ENCODE data around the gene GRM8.

GRM8 gene

GRCh38 chr7:126662856-126663255, 589.9 kb downstream of the GRM8 start:
- no CpG with 5 or more reads among the region's 4 CpGs for WGBS (ENCODE audit: insufficient coverage, insufficient read length)
- H3K4me1 ChIP-seq (ENCODE audit: control insufficient read depth, insufficient read depth, low read length) = no peaks in the 10 kb centered on the region

GRCh38 chr7:126659124-126659523, 593.6 kb downstream of the GRM8 start:
- no peaks in the 10 kb centered on the region for H3K36me3 ChIP-seq (ENCODE audit: control insufficient read depth, insufficient read depth, low read length)
- no peak for DNase-seq (ENCODE audit: low read depth, low spot score)
- H3K4me3 ChIP-seq (ENCODE audit: low read length) = no peak overlapping the region
- no peaks in the 10 kb centered on the region for H3K9me3 ChIP-seq (ENCODE audit: control insufficient read depth, insufficient read depth, low read length)
- H3K27ac ChIP-seq (ENCODE audit: low read length) = no peak overlapping the region
- WGBS (ENCODE audit: insufficient coverage, insufficient read length) = no CpG with 5 or more reads among the region's 3 CpGs
- no peaks in the 10 kb centered on the region; the same call in 1 of the 2 replicates for H3K4me1 ChIP-seq (ENCODE audit: control insufficient read depth, insufficient read depth, low read length)
- no peaks in the 10 kb centered on the region for H3K27me3 ChIP-seq (ENCODE audit: control insufficient read depth, insufficient read depth, low read length)

More at GRCh38 chr7:126662856-126663255, 589.9 kb downstream of the GRM8 start:
- Histone ChIP-seq H3K27ac (ENCODE audit: low read length) (no peak overlapping the region), H3K27me3 (ENCODE audit: control insufficient read depth, insufficient read depth, low read length) (no peaks in the 10 kb centered on the region), H3K9me3 (ENCODE audit: control insufficient read depth, insufficient read depth, low read length) (no peaks in the 10 kb centered on the region), H3K4me3 (ENCODE audit: low read length) (no peak overlapping the region), H3K36me3 (ENCODE audit: control insufficient read depth, insufficient read depth, low read length) (no peaks in the 10 kb centered on the region)
- no peak for DNase-seq (ENCODE audit: low read depth, low spot score)

GRCh38 chr7:126658684-126659083, 594.1 kb downstream of the GRM8 start:
- no peak overlapping the region for H3K27ac ChIP-seq (ENCODE audit: low read length)
- H3K4me1 ChIP-seq (ENCODE audit: control insufficient read depth, insufficient read depth, low read length) = no peaks in the 10 kb centered on the region; the same call in 1 of the 2 replicates
- no CpG with 5 or more reads among the region's 16 CpGs for WGBS (ENCODE audit: insufficient coverage, insufficient read length)
- H3K27me3 ChIP-seq (ENCODE audit: control insufficient read depth, insufficient read depth, low read length) = no peaks in the 10 kb centered on the region
- DNase-seq (ENCODE audit: low read depth, low spot score) = no peak
- no peak overlapping the region for H3K4me3 ChIP-seq (ENCODE audit: low read length)
- H3K9me3 ChIP-seq (ENCODE audit: control insufficient read depth, insufficient read depth, low read length) = no peaks in the 10 kb centered on the region
- H3K36me3 ChIP-seq (ENCODE audit: control insufficient read depth, insufficient read depth, low read length) = no peaks in the 10 kb centered on the region

GRCh38 chr7:126657599-126658358, 595.0 kb downstream of the GRM8 start:
- DNase-seq (ENCODE audit: low read depth, low spot score) = no peak
- Histone ChIP-seq H3K27ac (ENCODE audit: low read length) (no peak overlapping the region), H3K27me3 (ENCODE audit: control insufficient read depth, insufficient read depth, low read length) (no peaks in the 10 kb centered on the region), H3K9me3 (ENCODE audit: control insufficient read depth, insufficient read depth, low read length) (no peaks in the 10 kb centered on the region), H3K4me1 (ENCODE audit: control insufficient read depth, insufficient read depth, low read length) (no peaks in the 10 kb centered on the region; the same call in 1 of the 2 replicates), H3K4me3 (ENCODE audit: low read length) (no peak overlapping the region), H3K36me3 (ENCODE audit: control insufficient read depth, insufficient read depth, low read length) (no peaks in the 10 kb centered on the region)
- no CpG with 5 or more reads among the region's 6 CpGs for WGBS (ENCODE audit: insufficient coverage, insufficient read length)

GRCh38 chr7:126657137-126657536, 595.6 kb downstream of the GRM8 start:
- Histone ChIP-seq H3K4me1 (ENCODE audit: control insufficient read depth, insufficient read depth, low read length) (no peaks in the 10 kb centered on the region; the same call in 1 of the 2 replicates), H3K9me3 (ENCODE audit: control insufficient read depth, insufficient read depth, low read length) (no peaks in the 10 kb centered on the region), H3K27ac (ENCODE audit: low read length) (no peak overlapping the region), H3K36me3 (ENCODE audit: control insufficient read depth, insufficient read depth, low read length) (no peaks in the 10 kb centered on the region), H3K27me3 (ENCODE audit: control insufficient read depth, insufficient read depth, low read length) (no peaks in the 10 kb centered on the region), H3K4me3 (ENCODE audit: low read length) (no peak overlapping the region)
- DNase-seq (ENCODE audit: low read depth, low spot score) = no peak
- WGBS (ENCODE audit: insufficient coverage, insufficient read length) = 100% methylated on average over 1 of the region's 3 CpGs

GRCh38 chr7:126656165-126656564, 596.6 kb downstream of the GRM8 start:
- Histone ChIP-seq H3K27me3 (ENCODE audit: control insufficient read depth, insufficient read depth, low read length) (no peaks in the 10 kb centered on the region), H3K9me3 (ENCODE audit: control insufficient read depth, insufficient read depth, low read length) (no peaks in the 10 kb centered on the region), H3K27ac (ENCODE audit: low read length) (no peak overlapping the region), H3K4me3 (ENCODE audit: low read length) (no peak overlapping the region), H3K4me1 (ENCODE audit: control insufficient read depth, insufficient read depth, low read length) (no peaks in the 10 kb centered on the region; the same call in 1 of the 2 replicates), H3K36me3 (ENCODE audit: control insufficient read depth, insufficient read depth, low read length) (no peaks in the 10 kb centered on the region)
- WGBS (ENCODE audit: insufficient coverage, insufficient read length) = no CpG with 5 or more reads among the region's 6 CpGs
- DNase-seq (ENCODE audit: low read depth, low spot score) = peak; percentile 11

- no peak for DNase-seq (ENCODE audit: low read depth, low spot score)
Observed at GRCh38 chr7:126637538-126637937, 615.2 kb downstream of the GRM8 start.

GRCh38 chr7:126635545-126635944, 617.2 kb downstream of the GRM8 start:
- Histone ChIP-seq H3K27ac (ENCODE audit: low read length) (no peak overlapping the region), H3K4me3 (ENCODE audit: low read length) (no peak overlapping the region), H3K27me3 (ENCODE audit: control insufficient read depth, insufficient read depth, low read length) (no peaks in the 10 kb centered on the region), H3K9me3 (ENCODE audit: control insufficient read depth, insufficient read depth, low read length) (no peaks in the 10 kb centered on the region), H3K36me3 (ENCODE audit: control insufficient read depth, insufficient read depth, low read length) (no peaks in the 10 kb centered on the region), H3K4me1 (ENCODE audit: control insufficient read depth, insufficient read depth, low read length) (peaks cover 1% of the 10 kb centered on the region; the same call in 1 of the 2 replicates)
- DNase-seq (ENCODE audit: low read depth, low spot score) = peak; percentile 1

More at GRCh38 chr7:126637538-126637937, 615.2 kb downstream of the GRM8 start:
- no peaks in the 10 kb centered on the region for H3K36me3 ChIP-seq (ENCODE audit: control insufficient read depth, insufficient read depth, low read length)
- no CpG with 5 or more reads among the region's 4 CpGs for WGBS (ENCODE audit: insufficient coverage, insufficient read length)
- peaks cover 1% of the 10 kb centered on the region; the same call in 1 of the 2 replicates for H3K4me1 ChIP-seq (ENCODE audit: control insufficient read depth, insufficient read depth, low read length)
- no peak overlapping the region for H3K4me3 ChIP-seq (ENCODE audit: low read length)
- H3K27ac ChIP-seq (ENCODE audit: low read length) = no peak overlapping the region
- H3K27me3 ChIP-seq (ENCODE audit: control insufficient read depth, insufficient read depth, low read length) = no peaks in the 10 kb centered on the region
- no peaks in the 10 kb centered on the region for H3K9me3 ChIP-seq (ENCODE audit: control insufficient read depth, insufficient read depth, low read length)

- H3K36me3 ChIP-seq (ENCODE audit: control insufficient read depth, insufficient read depth, low read length) = no peaks in the 10 kb centered on the region
Observed at GRCh38 chr7:126608339-126608776, 644.4 kb downstream of the GRM8 start.

GRCh38 chr7:126606331-126606730, 646.4 kb downstream of the GRM8 start:
- Histone ChIP-seq H3K36me3 (ENCODE audit: control insufficient read depth, insufficient read depth, low read length) (no peaks in the 10 kb centered on the region), H3K27ac (ENCODE audit: low read length) (no peak overlapping the region), H3K4me1 (ENCODE audit: control insufficient read depth, insufficient read depth, low read length) (no peaks in the 10 kb centered on the region), H3K9me3 (ENCODE audit: control insufficient read depth, insufficient read depth, low read length) (no peaks in the 10 kb centered on the region), H3K4me3 (ENCODE audit: low read length) (no peak overlapping the region), H3K27me3 (ENCODE audit: control insufficient read depth, insufficient read depth, low read length) (no peaks in the 10 kb centered on the region)
- no peak for DNase-seq (ENCODE audit: low read depth, low spot score)
- no CpG with 5 or more reads among the region's 3 CpGs for WGBS (ENCODE audit: insufficient coverage, insufficient read length)

More at GRCh38 chr7:126608339-126608776, 644.4 kb downstream of the GRM8 start:
- Histone ChIP-seq H3K27me3 (ENCODE audit: control insufficient read depth, insufficient read depth, low read length) (no peaks in the 10 kb centered on the region), H3K9me3 (ENCODE audit: control insufficient read depth, insufficient read depth, low read length) (no peaks in the 10 kb centered on the region), H3K4me3 (ENCODE audit: low read length) (no peak overlapping the region), H3K27ac (ENCODE audit: low read length) (no peak overlapping the region), H3K4me1 (ENCODE audit: control insufficient read depth, insufficient read depth, low read length) (no peaks in the 10 kb centered on the region)
- peak; percentile 60 for DNase-seq (ENCODE audit: low read depth, low spot score)
- WGBS (ENCODE audit: insufficient coverage, insufficient read length) = no CpG with 5 or more reads among the region's 7 CpGs

GRCh38 chr7:126605553-126605952, 647.2 kb downstream of the GRM8 start:
- Histone ChIP-seq H3K27me3 (ENCODE audit: control insufficient read depth, insufficient read depth, low read length) (no peaks in the 10 kb centered on the region), H3K27ac (ENCODE audit: low read length) (no peak overlapping the region), H3K4me1 (ENCODE audit: control insufficient read depth, insufficient read depth, low read length) (no peaks in the 10 kb centered on the region), H3K4me3 (ENCODE audit: low read length) (no peak overlapping the region), H3K9me3 (ENCODE audit: control insufficient read depth, insufficient read depth, low read length) (no peaks in the 10 kb centered on the region), H3K36me3 (ENCODE audit: control insufficient read depth, insufficient read depth, low read length) (no peaks in the 10 kb centered on the region)
- no peak for DNase-seq (ENCODE audit: low read depth, low spot score)
- no CpG with 5 or more reads among the region's 2 CpGs for WGBS (ENCODE audit: insufficient coverage, insufficient read length)

Data from iPS DF 6.9 (cell line).